T-helper 1 cell treated with Interleukin-12 subunit alpha and Interleukin-12 subunit beta and Interleukin-4 antibody, amounts not matched to agents 30 μg/mL and 1 μg/mL, for 36 hours (primary cell): ENCODE measurements around the gene ECE2.

Experiments used
- H3K27ac Mint-ChIP-seq: one replicate; pipeline ENCODE4 v1.8.0; 2021; ENCODE audit warnings: mild to moderate bottlenecking, mixed read lengths
- H3K27me3 Mint-ChIP-seq: one replicate; pipeline ENCODE4 v1.8.0; 2021; ENCODE audit warnings: low read depth, mixed read lengths
- H3K36me3 Mint-ChIP-seq: one replicate; pipeline ENCODE4 v1.8.0; 2021; ENCODE audit warnings: low read depth, mixed read lengths
- H3K4me1 Mint-ChIP-seq: one replicate; pipeline ENCODE4 v1.8.0; 2021; ENCODE audit warnings: low read depth, mixed read lengths
- H3K4me3 Mint-ChIP-seq: one replicate; pipeline ENCODE4 v1.8.0; 2021; ENCODE audit warnings: mild to moderate bottlenecking, moderate library complexity, mixed read lengths
- H3K9me3 Mint-ChIP-seq: one replicate; pipeline ENCODE4 v1.8.0; 2021; ENCODE audit warnings: mixed read lengths

The ECE2 gene

GRCh38 chr3:184282941-184283340 lies 7.1 kb downstream of the ECE2 start:
- H3K4me3 Mint-ChIP-seq, result no peak overlapping the region

GRCh38 chr3:184283681-184284080 lies 7.9 kb downstream of the ECE2 start:
- Mint-ChIP-seq H3K27ac (no peak overlapping the region), H3K4me3 (no peak overlapping the region), H3K36me3 (no peaks in the 10 kb centered on the region), H3K27me3 (peaks cover 18% of the 10 kb centered on the region), H3K4me1 (no peaks in the 10 kb centered on the region), H3K9me3 (no peaks in the 10 kb centered on the region)

More at GRCh38 chr3:184282941-184283340, 7.1 kb downstream of the ECE2 start:
- Mint-ChIP-seq H3K4me1 (no peaks in the 10 kb centered on the region), H3K9me3 (no peaks in the 10 kb centered on the region), H3K36me3 (no peaks in the 10 kb centered on the region), H3K27me3 (peaks cover 18% of the 10 kb centered on the region), H3K27ac (no peak overlapping the region)

GRCh38 chr3:184284696-184285095 lies 8.9 kb downstream of the ECE2 start:
- H3K4me3 Mint-ChIP-seq, result no peak overlapping the region
- H3K9me3 Mint-ChIP-seq, result no peaks in the 10 kb centered on the region
- no peaks in the 10 kb centered on the region for H3K36me3 Mint-ChIP-seq
- H3K27ac Mint-ChIP-seq, result no peak overlapping the region
- H3K4me1 Mint-ChIP-seq, result no peaks in the 10 kb centered on the region
- H3K27me3 Mint-ChIP-seq, result peaks cover 16% of the 10 kb centered on the region

GRCh38 chr3:184289426-184289938 lies 13.7 kb downstream of the ECE2 start:
- Mint-ChIP-seq H3K36me3 (no peaks in the 10 kb centered on the region), H3K27me3 (peaks cover 15% of the 10 kb centered on the region), H3K4me1 (no peaks in the 10 kb centered on the region), H3K9me3 (no peaks in the 10 kb centered on the region), H3K4me3 (no peak overlapping the region), H3K27ac (no peak overlapping the region)

GRCh38 chr3:184290331-184290730 lies 14.5 kb downstream of the ECE2 start:
- Mint-ChIP-seq H3K27me3 (peaks cover 15% of the 10 kb centered on the region), H3K27ac (no peak overlapping the region), H3K4me3 (no peak overlapping the region), H3K9me3 (no peaks in the 10 kb centered on the region), H3K36me3 (no peaks in the 10 kb centered on the region), H3K4me1 (no peaks in the 10 kb centered on the region)

GRCh38 chr3:184291044-184291737 lies 15.4 kb downstream of the ECE2 start:
- no peak overlapping the region for H3K27ac Mint-ChIP-seq
- no peaks in the 10 kb centered on the region for H3K4me1 Mint-ChIP-seq
- no peaks in the 10 kb centered on the region for H3K9me3 Mint-ChIP-seq
- peaks cover 12% of the 10 kb centered on the region for H3K27me3 Mint-ChIP-seq
- H3K36me3 Mint-ChIP-seq, result no peaks in the 10 kb centered on the region
- H3K4me3 Mint-ChIP-seq, result no peak overlapping the region

- Mint-ChIP-seq H3K4me1 (no peaks in the 10 kb centered on the region), H3K36me3 (no peaks in the 10 kb centered on the region), H3K4me3 (no peak overlapping the region), H3K27ac (no peak overlapping the region), H3K27me3 (peaks cover 10% of the 10 kb centered on the region), H3K9me3 (no peaks in the 10 kb centered on the region)
These were observed 16.1 kb downstream of the ECE2 start for GRCh38 chr3:184291738-184292445.

- Mint-ChIP-seq H3K9me3 (no peaks in the 10 kb centered on the region), H3K27ac (no peak overlapping the region), H3K36me3 (peaks cover 10% of the 10 kb centered on the region), H3K27me3 (no peaks in the 10 kb centered on the region), H3K4me3 (no peak overlapping the region), H3K4me1 (peaks cover 16% of the 10 kb centered on the region)
These were observed 19.9 kb downstream of the ECE2 start for GRCh38 chr3:184295771-184296170.

- Mint-ChIP-seq H3K27ac (no peak overlapping the region), H3K4me1 (peaks cover 17% of the 10 kb centered on the region), H3K27me3 (no peaks in the 10 kb centered on the region), H3K9me3 (no peaks in the 10 kb centered on the region), H3K36me3 (peaks cover 15% of the 10 kb centered on the region), H3K4me3 (no peak overlapping the region)
These were observed 20.8 kb downstream of the ECE2 start for GRCh38 chr3:184296616-184297015.

- peak within 1 kb of the TSS; percentile 88 for H3K27ac Mint-ChIP-seq
- no peaks in the 10 kb centered on the region for H3K9me3 Mint-ChIP-seq
- peaks cover 33% of the 10 kb centered on the region for H3K36me3 Mint-ChIP-seq
- H3K4me1 Mint-ChIP-seq, result peaks cover 17% of the 10 kb centered on the region
- H3K4me3 Mint-ChIP-seq, result peak within 1 kb of the TSS; percentile 98
- H3K27me3 Mint-ChIP-seq, result no peaks in the 10 kb centered on the region
These were observed 23.1 kb downstream of the ECE2 start, which contains the start of gene PSMD2 for GRCh38 chr3:184298759-184299487. Gene PSMD2, plus strand, starts transcription at chr3:184299241. Its CDS starts 26 bp downstream, at chr3:184299267.

- Mint-ChIP-seq H3K27ac (peak overlapping the region; percentile 88), H3K9me3 (no peaks in the 10 kb centered on the region), H3K27me3 (no peaks in the 10 kb centered on the region), H3K4me1 (peaks cover 17% of the 10 kb centered on the region), H3K4me3 (peak overlapping the region; percentile 98), H3K36me3 (peaks cover 38% of the 10 kb centered on the region)
These were observed 23.9 kb downstream of the ECE2 start for GRCh38 chr3:184299488-184300377.

- peaks cover 42% of the 10 kb centered on the region for H3K36me3 Mint-ChIP-seq
- no peaks in the 10 kb centered on the region for H3K9me3 Mint-ChIP-seq
- H3K27me3 Mint-ChIP-seq, result no peaks in the 10 kb centered on the region
- H3K4me1 Mint-ChIP-seq, result peaks cover 17% of the 10 kb centered on the region
- no peak overlapping the region for H3K27ac Mint-ChIP-seq
- peak overlapping the region; percentile 98 for H3K4me3 Mint-ChIP-seq
These were observed 24.5 kb downstream of the ECE2 start for GRCh38 chr3:184300378-184300720.

GRCh38 chr3:184305577-184305976 lies 29.8 kb downstream of the ECE2 start:
- H3K4me1 Mint-ChIP-seq, result peaks cover 2% of the 10 kb centered on the region
- H3K27me3 Mint-ChIP-seq, result no peaks in the 10 kb centered on the region
- H3K27ac Mint-ChIP-seq, result no peak overlapping the region
- H3K4me3 Mint-ChIP-seq, result no peak overlapping the region
- peaks cover 73% of the 10 kb centered on the region for H3K36me3 Mint-ChIP-seq
- H3K9me3 Mint-ChIP-seq, result no peaks in the 10 kb centered on the region
